ENCODE data around the gene JADE1. TPM values are rescaled to one million over a fixed set of nuclear protein-coding genes. Genes with fewer than 3 reads are reported as not detected.

JADE1 gene
- total and polyA plus RNA-seq, 9 of the 15 experiments (the other 6 are each of a cell fraction or from before 2014, with no cell fraction given), result 8.3 to 37.9 (median 24.4) TPM

- TF ChIP-seq, protein P1, sequence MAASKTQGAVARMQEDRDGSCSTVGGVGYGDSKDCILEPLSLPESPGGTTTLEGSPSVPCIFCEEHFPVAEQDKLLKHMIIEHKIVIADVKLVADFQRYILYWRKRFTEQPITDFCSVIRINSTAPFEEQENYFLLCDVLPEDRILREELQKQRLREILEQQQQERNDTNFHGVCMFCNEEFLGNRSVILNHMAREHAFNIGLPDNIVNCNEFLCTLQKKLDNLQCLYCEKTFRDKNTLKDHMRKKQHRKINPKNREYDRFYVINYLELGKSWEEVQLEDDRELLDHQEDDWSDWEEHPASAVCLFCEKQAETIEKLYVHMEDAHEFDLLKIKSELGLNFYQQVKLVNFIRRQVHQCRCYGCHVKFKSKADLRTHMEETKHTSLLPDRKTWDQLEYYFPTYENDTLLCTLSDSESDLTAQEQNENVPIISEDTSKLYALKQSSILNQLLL (CRISPR knock-in tag; IDR thresholded peaks at IDR 0.05; ENCODE audit: borderline replicate concordance), result no peak
- TF ChIP-seq POLR2B (IDR thresholded peaks at IDR 0.05; ENCODE audit: low read depth, partially characterized antibody) (peak; percentile 36), CGGBP1 (CRISPR knock-in tag; IDR thresholded peaks at IDR 0.05) (no peak; the same call in 1 of the 2 replicates), DLX4 (CRISPR knock-in tag; IDR thresholded peaks at IDR 0.05) (no peak), MYC (IDR thresholded peaks at IDR 0.05; ENCODE audit: low read depth, low read length) (peak; percentile 76), MYC (CRISPR knock-in tag; IDR thresholded peaks at IDR 0.05; ENCODE audit: borderline replicate concordance, low read depth) (no peak), ZNF41 (CRISPR knock-in tag; conservative IDR thresholded peaks at IDR 0.05) (no peak), SMAD3 (CRISPR knock-in tag; conservative IDR thresholded peaks at IDR 0.05) (no peak), NEUROD1 (IDR thresholded peaks at IDR 0.05; ENCODE audit: borderline replicate concordance, low read depth, low read length, partially characterized antibody) (peak; percentile 39), CCAR2 (IDR thresholded peaks at IDR 0.05; ENCODE audit: low read depth, low read length) (no peak), ZNF347 (CRISPR knock-in tag; IDR thresholded peaks at IDR 0.05; ENCODE audit: low read depth) (no peak), SMAD1 (IDR thresholded peaks at IDR 0.05; ENCODE audit: low read depth, low read length, partially characterized antibody) (peak; percentile 6), ZNF830 (CRISPR knock-in tag; IDR thresholded peaks at IDR 0.05) (no peak), PBX2 (CRISPR knock-in tag; IDR thresholded peaks at IDR 0.05; ENCODE audit: low read depth) (no peak), PBX2 (tag; conservative IDR thresholded peaks at IDR 0.05; ENCODE audit: low read depth) (no peak)
- TF ChIP-seq, protein P2, sequence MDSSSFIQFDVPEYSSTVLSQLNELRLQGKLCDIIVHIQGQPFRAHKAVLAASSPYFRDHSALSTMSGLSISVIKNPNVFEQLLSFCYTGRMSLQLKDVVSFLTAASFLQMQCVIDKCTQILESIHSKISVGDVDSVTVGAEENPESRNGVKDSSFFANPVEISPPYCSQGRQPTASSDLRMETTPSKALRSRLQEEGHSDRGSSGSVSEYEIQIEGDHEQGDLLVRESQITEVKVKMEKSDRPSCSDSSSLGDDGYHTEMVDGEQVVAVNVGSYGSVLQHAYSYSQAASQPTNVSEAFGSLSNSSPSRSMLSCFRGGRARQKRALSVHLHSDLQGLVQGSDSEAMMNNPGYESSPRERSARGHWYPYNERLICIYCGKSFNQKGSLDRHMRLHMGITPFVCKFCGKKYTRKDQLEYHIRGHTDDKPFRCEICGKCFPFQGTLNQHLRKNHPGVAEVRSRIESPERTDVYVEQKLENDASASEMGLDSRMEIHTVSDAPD (CRISPR knock-in tag; IDR thresholded peaks at IDR 0.05), result no peak
- TF ChIP-seq, protein P3, sequence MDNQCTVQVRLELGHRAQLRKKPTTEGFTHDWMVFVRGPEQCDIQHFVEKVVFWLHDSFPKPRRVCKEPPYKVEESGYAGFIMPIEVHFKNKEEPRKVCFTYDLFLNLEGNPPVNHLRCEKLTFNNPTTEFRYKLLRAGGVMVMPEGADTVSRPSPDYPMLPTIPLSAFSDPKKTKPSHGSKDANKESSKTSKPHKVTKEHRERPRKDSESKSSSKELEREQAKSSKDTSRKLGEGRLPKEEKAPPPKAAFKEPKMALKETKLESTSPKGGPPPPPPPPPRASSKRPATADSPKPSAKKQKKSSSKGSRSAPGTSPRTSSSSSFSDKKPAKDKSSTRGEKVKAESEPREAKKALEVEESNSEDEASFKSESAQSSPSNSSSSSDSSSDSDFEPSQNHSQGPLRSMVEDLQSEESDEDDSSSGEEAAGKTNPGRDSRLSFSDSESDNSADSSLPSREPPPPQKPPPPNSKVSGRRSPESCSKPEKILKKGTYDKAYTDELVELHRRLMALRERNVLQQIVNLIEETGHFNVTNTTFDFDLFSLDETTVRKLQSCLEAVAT (IDR thresholded peaks at IDR 0.05), result no peak
- TF ChIP-seq, protein P4, sequence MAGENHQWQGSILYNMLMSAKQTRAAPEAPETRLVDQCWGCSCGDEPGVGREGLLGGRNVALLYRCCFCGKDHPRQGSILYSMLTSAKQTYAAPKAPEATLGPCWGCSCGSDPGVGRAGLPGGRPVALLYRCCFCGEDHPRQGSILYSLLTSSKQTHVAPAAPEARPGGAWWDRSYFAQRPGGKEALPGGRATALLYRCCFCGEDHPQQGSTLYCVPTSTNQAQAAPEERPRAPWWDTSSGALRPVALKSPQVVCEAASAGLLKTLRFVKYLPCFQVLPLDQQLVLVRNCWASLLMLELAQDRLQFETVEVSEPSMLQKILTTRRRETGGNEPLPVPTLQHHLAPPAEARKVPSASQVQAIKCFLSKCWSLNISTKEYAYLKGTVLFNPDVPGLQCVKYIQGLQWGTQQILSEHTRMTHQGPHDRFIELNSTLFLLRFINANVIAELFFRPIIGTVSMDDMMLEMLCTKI (IDR thresholded peaks at IDR 0.05; ENCODE audit: partially characterized antibody), result no peak
Measured at GRCh38 chr4:128811571-128812441, 2.3 kb downstream of the JADE1 start (continued).

Measured in K562 (cell line).